GM10248 (cell line): Measurements from ENCODE around the gene PHRF1.

Experiments used
- CTCF ChIA-PET: fragments of 300-600 bp; sonication (Branson Sonifier 250); formaldehyde crosslinking; extraction: SDS; loops from one replicate; lab custom pipeline; 2021; ENCODE audit warnings: antibody characterized with exemption; lab: Yijun Ruan, JAX
- POLR2A ChIA-PET: fragments of 350-650 bp; sonication (Branson Sonifier 250); formaldehyde crosslinking; extraction: SDS; loops from one replicate; lab custom pipeline; 2020; ENCODE audit warnings: antibody characterized with exemption; lab: Yijun Ruan, JAX
- DNase-seq: peaks from one replicate; pipeline ENCODE4 v3.0.0; 2012; ENCODE audit errors: extremely low spot score
- TF ChIP-seq, protein P1 (sequence below): IDR thresholded peaks from 2 replicates; pipeline ENCODE4 v1.5.1; 2012; ENCODE audit warnings: mild to moderate bottlenecking, low read depth; ENCODE audit errors: extremely low read depth, missing control alignments, control extremely low read depth

Gene PHRF1

DNA sequence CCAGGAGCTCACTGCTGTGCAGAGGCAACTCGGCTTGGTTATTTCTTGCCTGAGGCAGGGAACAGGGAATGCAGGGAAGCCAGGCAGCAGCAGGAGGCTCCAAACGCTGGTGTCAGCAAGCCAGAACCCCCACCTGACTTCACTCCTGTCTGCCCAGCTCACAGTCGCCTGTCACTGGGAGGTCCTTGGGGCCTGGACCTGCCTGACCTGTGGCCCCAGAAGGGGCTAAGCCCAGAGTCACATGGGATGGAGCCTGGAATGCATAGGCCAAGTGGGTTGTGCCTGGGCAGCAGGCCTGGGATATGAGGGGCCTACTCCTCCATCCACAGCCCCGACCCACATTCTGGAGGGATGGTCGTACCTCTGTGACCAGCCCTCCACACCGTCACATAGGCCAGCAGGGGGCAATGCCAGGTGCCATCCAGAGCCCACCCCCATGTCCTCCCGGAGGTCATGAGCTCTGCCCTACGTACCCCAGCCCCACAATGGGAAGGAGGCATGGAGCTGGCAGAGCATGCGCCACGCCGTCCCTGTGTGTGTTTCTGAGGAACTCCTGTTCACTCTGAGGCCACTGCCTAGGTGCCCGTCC lies 10.3 kb upstream of the PHRF1 start:
- TF ChIP-seq, protein P1, sequence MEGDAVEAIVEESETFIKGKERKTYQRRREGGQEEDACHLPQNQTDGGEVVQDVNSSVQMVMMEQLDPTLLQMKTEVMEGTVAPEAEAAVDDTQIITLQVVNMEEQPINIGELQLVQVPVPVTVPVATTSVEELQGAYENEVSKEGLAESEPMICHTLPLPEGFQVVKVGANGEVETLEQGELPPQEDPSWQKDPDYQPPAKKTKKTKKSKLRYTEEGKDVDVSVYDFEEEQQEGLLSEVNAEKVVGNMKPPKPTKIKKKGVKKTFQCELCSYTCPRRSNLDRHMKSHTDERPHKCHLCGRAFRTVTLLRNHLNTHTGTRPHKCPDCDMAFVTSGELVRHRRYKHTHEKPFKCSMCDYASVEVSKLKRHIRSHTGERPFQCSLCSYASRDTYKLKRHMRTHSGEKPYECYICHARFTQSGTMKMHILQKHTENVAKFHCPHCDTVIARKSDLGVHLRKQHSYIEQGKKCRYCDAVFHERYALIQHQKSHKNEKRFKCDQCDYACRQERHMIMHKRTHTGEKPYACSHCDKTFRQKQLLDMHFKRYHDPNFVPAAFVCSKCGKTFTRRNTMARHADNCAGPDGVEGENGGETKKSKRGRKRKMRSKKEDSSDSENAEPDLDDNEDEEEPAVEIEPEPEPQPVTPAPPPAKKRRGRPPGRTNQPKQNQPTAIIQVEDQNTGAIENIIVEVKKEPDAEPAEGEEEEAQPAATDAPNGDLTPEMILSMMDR = peak; percentile 3
- CTCF ChIA-PET = interaction anchor here (1.4 to 5.8 kb wide), 2 partner anchors 10 to 158 kb away, joined by 3 to 36 read pairs; no protein-coding TSS in a partner anchor
- POLR2A ChIA-PET = interaction anchor here (0.5 kb wide), 1 partner anchor 357 kb away, joined by 3 read pairs; no protein-coding TSS in a partner anchor
- DNase-seq = no peak

- TF ChIP-seq, protein P1 = no peak
- CTCF ChIA-PET = interaction anchor here (1.2 to 5.8 kb wide), 2 partner anchors 11 to 48 kb away, joined by 3 to 36 read pairs; no protein-coding TSS in a partner anchor
- POLR2A ChIA-PET = no interaction called here
- DNase-seq = no peak
Measured at GRCh38 chr11:567011-567628, 9.2 kb upstream of the PHRF1 start.

- ChIA-PET CTCF (interaction anchor here (1.2 to 5.8 kb wide), 2 partner anchors 12 to 49 kb away, joined by 3 to 36 read pairs; no protein-coding TSS in a partner anchor), POLR2A (no interaction called here)
- no peak for DNase-seq
- TF ChIP-seq, protein P1 = no peak
Measured at GRCh38 chr11:567629-568292, 8.5 kb upstream of the PHRF1 start.

- ChIA-PET POLR2A (no interaction called here), CTCF (interaction anchor here (1.1 to 5.8 kb wide), 3 partner anchors 13 to 49 kb away, joined by 3 to 36 read pairs (median 3); no protein-coding TSS in a partner anchor)
- DNase-seq = peak; percentile 97
- TF ChIP-seq, protein P1 = no peak
Measured at GRCh38 chr11:568306-569157, 7.7 kb upstream of the PHRF1 start.

DNA sequence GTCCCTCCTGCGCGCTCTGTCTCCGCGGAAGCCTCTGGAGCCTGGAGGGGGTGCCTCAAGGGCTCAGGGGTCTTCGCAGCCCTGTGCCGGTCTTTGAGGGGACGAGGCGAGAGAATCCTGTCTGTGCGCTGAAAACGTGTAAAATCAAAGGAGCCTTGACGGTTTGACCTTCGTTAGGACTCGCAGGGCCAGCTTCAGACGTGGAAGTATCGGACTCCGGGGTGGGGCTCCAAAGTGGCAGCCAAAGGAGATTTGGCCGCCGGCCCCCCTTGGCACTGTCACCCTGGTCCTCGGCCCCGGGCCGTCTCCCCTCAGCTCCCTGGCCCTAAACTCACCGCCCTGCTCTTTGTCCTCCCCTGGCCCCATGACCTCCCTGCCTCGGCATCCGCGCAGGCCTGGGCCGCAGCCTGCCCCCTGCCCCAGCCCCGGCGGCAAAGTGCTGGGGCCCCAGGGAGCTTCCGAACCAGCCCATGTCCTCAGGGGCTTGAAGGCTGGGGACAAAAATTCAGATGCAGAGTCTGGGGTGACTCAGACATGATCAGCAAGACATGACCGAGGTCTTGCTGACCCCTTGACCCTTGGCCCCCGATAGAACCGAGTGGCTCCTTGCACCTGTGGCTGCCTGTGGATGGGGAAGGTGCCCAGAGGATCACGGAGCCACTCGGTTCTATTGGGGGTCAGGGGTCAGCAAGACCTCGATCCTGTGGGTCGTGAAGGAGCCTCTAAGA lies 6.9 kb upstream of the PHRF1 start:
- TF ChIP-seq, protein P1 = no peak
- CTCF ChIA-PET = interaction anchor here (1.1 to 5.8 kb wide), 2 partner anchors 14 to 34 kb away, joined by 3 to 36 read pairs; no protein-coding TSS in a partner anchor
- no peak for DNase-seq
- POLR2A ChIA-PET = no interaction called here
